Urinary bladder (tissue), 4 donors: ENCODE results near the gene SMIM8. TPM values are rescaled to one million over a fixed set of nuclear protein-coding genes. Genes with fewer than 3 reads are reported as not detected.
"Not testable (repeated sequence)": the region's sequence is repeated elsewhere in the genome, so short reads cannot be mapped to it uniquely, and the experiment has no call there.

Source experiments
- DNase-seq: peaks from one replicate; pipeline ENCODE4 v3.0.0-alpha.2; 2015; ENCODE audit errors: extremely low spot score
- H3K27ac ChIP-seq: one replicate; pipeline ENCODE4 v1.5.1; 2013; ENCODE audit warnings: low read depth, mild to moderate bottlenecking, moderate library complexity
- H3K36me3 ChIP-seq: one replicate; pipeline ENCODE4 v1.6.1; 2013; ENCODE audit warnings: mild to moderate bottlenecking, moderate library complexity; ENCODE audit not compliant: insufficient read depth
- H3K4me1 ChIP-seq: one replicate; pipeline ENCODE4 v1.6.1; 2013; ENCODE audit warnings: mild to moderate bottlenecking, moderate library complexity; ENCODE audit not compliant: insufficient read depth
- H3K4me3 ChIP-seq: one replicate; pipeline ENCODE4 v1.5.1; 2013; ENCODE audit warnings: low read depth, low read length
- WGBS: extraction: QIAGEN DNeasy Blood & Tissue Kit; methylation state at CpG from one replicate; pipeline ENCODE4 v1.1.7; 2013; 5-methylcytosine and 5-hydroxymethylcytosine counted together
- polyA plus RNA-seq: library from polyadenylated mRNA; stranded (reverse); fragments of 200-250 nt; gene quantifications from one replicate; pipeline ENCODE4 v1.2.3, GENCODE V29; 2013
- total RNA-seq: library from RNA; depleted of rRNA; stranded (reverse); fragments of >200 nt; gene quantifications from one replicate; pipeline ENCODE4 v1.2.3, GENCODE V29; 2014
- donor health status: healthy with polysubstance abuse.
- donor health status: healthy.

SMIM8 gene
- total and polyA plus RNA-seq, 2 donors, result 9.6 to 37.8 TPM

- Histone ChIP-seq H3K36me3 (no peaks in the 10 kb centered on the region), H3K27ac (no peak overlapping the region), H3K4me1 (no peaks in the 10 kb centered on the region), H3K4me3 (no peak overlapping the region)
- no peak for DNase-seq
- WGBS, result 74% methylated on average over 4 of the region's 4 CpGs
Measured at GRCh38 chr6:87308970-87309369, 13.4 kb upstream of the SMIM8 start.

GRCh38 chr6:87312860-87313259, 9.5 kb upstream of the SMIM8 start:
- no peaks in the 10 kb centered on the region for H3K4me1 ChIP-seq
- DNase-seq, result no peak
- H3K4me3 ChIP-seq, result no peak overlapping the region
- WGBS, result 0% methylated on average over 1 of the region's 1 CpG
- no peak overlapping the region for H3K27ac ChIP-seq
- H3K36me3 ChIP-seq, result no peaks in the 10 kb centered on the region

- H3K27ac ChIP-seq, result no peak overlapping the region
- no peaks in the 10 kb centered on the region for H3K36me3 ChIP-seq
- H3K4me1 ChIP-seq, result no peaks in the 10 kb centered on the region
- H3K4me3 ChIP-seq, result no peak overlapping the region
- no peak for DNase-seq
- 92% methylated on average over 3 of the region's 3 CpGs for WGBS
Measured at GRCh38 chr6:87315071-87315470, 7.3 kb upstream of the SMIM8 start.

GRCh38 chr6:87319271-87319987, 3.0 kb upstream of the SMIM8 start:
- Histone ChIP-seq H3K4me3 (no peak overlapping the region), H3K4me1 (no peaks in the 10 kb centered on the region), H3K27ac (no peak overlapping the region), H3K36me3 (no peaks in the 10 kb centered on the region)
- 81% methylated on average over 3 of the region's 3 CpGs for WGBS
- no peak for DNase-seq

GRCh38 chr6:87323880-87324279, 1.5 kb downstream of the SMIM8 start:
- not testable (repeated sequence) for H3K4me1 ChIP-seq, H3K27ac ChIP-seq, H3K36me3 ChIP-seq, DNase-seq, H3K4me3 ChIP-seq
- 98% methylated on average over 1 of the region's 1 CpG for WGBS

- no peak overlapping the region for H3K27ac ChIP-seq
- H3K36me3 ChIP-seq, result no peaks in the 10 kb centered on the region
- DNase-seq, result no peak
- H3K4me3 ChIP-seq, result no peak overlapping the region
- no peaks in the 10 kb centered on the region for H3K4me1 ChIP-seq
Measured at GRCh38 chr6:87330961-87331360, 8.6 kb downstream of the SMIM8 start.

- 68% methylated on average over 5 of the region's 5 CpGs for WGBS
- H3K27ac ChIP-seq, result no peak overlapping the region
- no peaks in the 10 kb centered on the region for H3K36me3 ChIP-seq
- no peak overlapping the region for H3K4me3 ChIP-seq
- DNase-seq, result no peak
- no peaks in the 10 kb centered on the region for H3K4me1 ChIP-seq
Measured at GRCh38 chr6:87333033-87333432, 10.6 kb downstream of the SMIM8 start.

GRCh38 chr6:87333591-87334181, 11.3 kb downstream of the SMIM8 start:
- no peak for DNase-seq
- H3K36me3 ChIP-seq, result no peaks in the 10 kb centered on the region
- no peaks in the 10 kb centered on the region for H3K4me1 ChIP-seq
- no peak overlapping the region for H3K4me3 ChIP-seq
- H3K27ac ChIP-seq, result no peak overlapping the region
- WGBS, result 57% methylated on average over 3 of the region's 3 CpGs

GRCh38 chr6:87334683-87335082, 12.3 kb downstream of the SMIM8 start:
- 58% methylated on average over 1 of the region's 1 CpG for WGBS

GRCh38 chr6:87336367-87336766, 14.0 kb downstream of the SMIM8 start:
- Histone ChIP-seq H3K4me3 (no peak overlapping the region), H3K4me1 (no peaks in the 10 kb centered on the region), H3K36me3 (no peaks in the 10 kb centered on the region), H3K27ac (no peak overlapping the region)
- 78% methylated on average over 4 of the region's 4 CpGs for WGBS
- no peak for DNase-seq

More at GRCh38 chr6:87334683-87335082, 12.3 kb downstream of the SMIM8 start:
- Histone ChIP-seq H3K4me1 (no peaks in the 10 kb centered on the region), H3K27ac (no peak overlapping the region), H3K4me3 (no peak overlapping the region), H3K36me3 (no peaks in the 10 kb centered on the region)
- DNase-seq, result no peak

GRCh38 chr6:87340230-87340629, 17.8 kb downstream of the SMIM8 start:
- WGBS, result 84% methylated on average over 4 of the region's 4 CpGs
- Histone ChIP-seq H3K27ac (no peak overlapping the region), H3K36me3 (no peaks in the 10 kb centered on the region), H3K4me1 (no peaks in the 10 kb centered on the region), H3K4me3 (no peak overlapping the region)
- DNase-seq, result no peak

GRCh38 chr6:87341158-87341557, 18.8 kb downstream of the SMIM8 start:
- Histone ChIP-seq H3K4me1 (no peaks in the 10 kb centered on the region), H3K36me3 (no peaks in the 10 kb centered on the region), H3K4me3 (no peak overlapping the region), H3K27ac (no peak overlapping the region)
- 88% methylated on average over 2 of the region's 2 CpGs for WGBS
- no peak for DNase-seq

GRCh38 chr6:87341899-87342298, 19.5 kb downstream of the SMIM8 start:
- Histone ChIP-seq H3K27ac (no peak overlapping the region), H3K36me3 (no peaks in the 10 kb centered on the region), H3K4me1 (no peaks in the 10 kb centered on the region), H3K4me3 (no peak overlapping the region)
- no peak for DNase-seq
- 98% methylated on average over 1 of the region's 1 CpG for WGBS

- DNase-seq, result no peak
- Histone ChIP-seq H3K4me1 (no peaks in the 10 kb centered on the region), H3K27ac (no peak overlapping the region), H3K4me3 (no peak overlapping the region), H3K36me3 (no peaks in the 10 kb centered on the region)
Measured at GRCh38 chr6:87342829-87343228, 20.4 kb downstream of the SMIM8 start.
